Measurements from ENCODE around the gene PIGR. TPM values are rescaled to one million over a fixed set of nuclear protein-coding genes. Genes with fewer than 3 reads are reported as not detected.

Gene PIGR
- total and polyA plus RNA-seq, 7 donors = 0.06 to 0.64 (median 0.48) TPM

GRCh38 chr1:206922524-206922923 is 23.7 kb downstream of the PIGR start:
- Histone ChIP-seq H3K27ac (peak overlapping the region; percentile 23), H3K4me3 (no peak overlapping the region), H3K4me1 (no peaks in the 10 kb centered on the region), H3K27me3 (ENCODE audit: insufficient read depth in 3 of 3, low read length in 2 of 3) (peaks cover 0 to 5% (median 0%) of the 10 kb centered on the region in 3 donors), H3K36me3 (ENCODE audit: insufficient read depth in 1 of 2, low read depth in 1 of 2) (no peaks in the 10 kb centered on the region), H3K9me3 (no peaks in the 10 kb centered on the region)
- WGBS, 3 donors = 57 to 72% (median 63%) methylated on average over 1 of the region's 1 CpG
- no peak for DNase-seq
- no peak for ATAC-seq
- TF ChIP-seq, protein P1, sequence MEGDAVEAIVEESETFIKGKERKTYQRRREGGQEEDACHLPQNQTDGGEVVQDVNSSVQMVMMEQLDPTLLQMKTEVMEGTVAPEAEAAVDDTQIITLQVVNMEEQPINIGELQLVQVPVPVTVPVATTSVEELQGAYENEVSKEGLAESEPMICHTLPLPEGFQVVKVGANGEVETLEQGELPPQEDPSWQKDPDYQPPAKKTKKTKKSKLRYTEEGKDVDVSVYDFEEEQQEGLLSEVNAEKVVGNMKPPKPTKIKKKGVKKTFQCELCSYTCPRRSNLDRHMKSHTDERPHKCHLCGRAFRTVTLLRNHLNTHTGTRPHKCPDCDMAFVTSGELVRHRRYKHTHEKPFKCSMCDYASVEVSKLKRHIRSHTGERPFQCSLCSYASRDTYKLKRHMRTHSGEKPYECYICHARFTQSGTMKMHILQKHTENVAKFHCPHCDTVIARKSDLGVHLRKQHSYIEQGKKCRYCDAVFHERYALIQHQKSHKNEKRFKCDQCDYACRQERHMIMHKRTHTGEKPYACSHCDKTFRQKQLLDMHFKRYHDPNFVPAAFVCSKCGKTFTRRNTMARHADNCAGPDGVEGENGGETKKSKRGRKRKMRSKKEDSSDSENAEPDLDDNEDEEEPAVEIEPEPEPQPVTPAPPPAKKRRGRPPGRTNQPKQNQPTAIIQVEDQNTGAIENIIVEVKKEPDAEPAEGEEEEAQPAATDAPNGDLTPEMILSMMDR (IDR thresholded peaks at IDR 0.05) = no peak
- intact Hi-C loops (cut with DNase I) = no loop called here

DNA sequence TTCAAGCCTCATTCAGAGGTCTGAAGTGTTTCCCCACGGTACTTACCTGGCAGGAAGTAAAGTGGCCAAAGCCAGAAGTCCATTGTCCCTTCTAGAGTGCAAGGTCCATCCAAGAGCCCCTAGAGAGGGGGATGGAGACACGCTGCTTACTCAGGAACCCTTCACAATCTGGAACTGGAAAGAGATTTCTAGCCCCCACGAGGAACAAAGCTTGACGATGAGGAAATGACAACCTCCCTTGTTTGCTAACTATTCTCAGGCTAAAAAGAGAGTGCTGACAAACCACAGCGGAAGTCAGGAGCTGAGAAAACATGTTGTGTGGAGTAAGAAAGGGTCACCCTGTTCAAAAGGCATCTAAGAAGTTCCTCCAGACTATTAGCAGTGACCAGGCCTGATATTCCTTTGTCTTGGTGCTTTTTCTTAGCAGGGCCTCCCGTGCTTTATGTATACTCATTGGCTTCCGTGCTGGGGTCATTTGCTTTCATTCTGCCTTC is 24.4 kb downstream of the PIGR start, which contains the start of gene FCMR:
FCMR (minus strand) TSS at position 170 of the 494 bp plus-strand sequence; CDS start at position 83, 87 bp downstream.
- Histone ChIP-seq H3K36me3 (ENCODE audit: insufficient read depth in 1 of 2, low read depth in 1 of 2) (no peaks in the 10 kb centered on the region), H3K27ac (peak within 1 kb of the TSS; percentile 46), H3K4me3 (no peak within 1 kb of the TSS), H3K27me3 (ENCODE audit: insufficient read depth in 3 of 3, low read length in 2 of 3) (peaks cover 0 to 5% (median 0%) of the 10 kb centered on the region in 3 donors), H3K4me1 (no peaks in the 10 kb centered on the region), H3K9me3 (no peaks in the 10 kb centered on the region)
- peak in 1 of 4 donors; percentile 26 for ATAC-seq
- no peak for DNase-seq
- TF ChIP-seq, protein P1 (IDR thresholded peaks at IDR 0.05) = no peak
- intact Hi-C loops (cut with DNase I) = no loop called here
- WGBS, 3 donors = 62 to 65% (median 62%) methylated on average over 7 of the region's 7 CpGs

- H3K9me3 ChIP-seq = no peaks in the 10 kb centered on the region
- 75 to 87% (median 75%) methylated on average over 3 of the region's 3 CpGs for WGBS, 3 donors
- ATAC-seq = no peak
- no peaks in the 10 kb centered on the region for H3K4me1 ChIP-seq
- no peak for DNase-seq
- H3K36me3 ChIP-seq (ENCODE audit: insufficient read depth in 1 of 2, low read depth in 1 of 2) = no peaks in the 10 kb centered on the region
- H3K27ac ChIP-seq = no peak overlapping the region
- no peak overlapping the region for H3K4me3 ChIP-seq
- TF ChIP-seq, protein P1 (IDR thresholded peaks at IDR 0.05) = no peak
- intact Hi-C loops (cut with DNase I) = loop anchor here in 1 of 2 donors (10.0 kb wide), 1 partner anchor 443 kb away; the partner anchor contains the start of gene IKBKE
- peaks cover 0 to 5% (median 0%) of the 10 kb centered on the region in 3 donors for H3K27me3 ChIP-seq (ENCODE audit: insufficient read depth in 3 of 3, low read length in 2 of 3)
Measured at GRCh38 chr1:206918076-206918475, 28.2 kb downstream of the PIGR start.

DNA sequence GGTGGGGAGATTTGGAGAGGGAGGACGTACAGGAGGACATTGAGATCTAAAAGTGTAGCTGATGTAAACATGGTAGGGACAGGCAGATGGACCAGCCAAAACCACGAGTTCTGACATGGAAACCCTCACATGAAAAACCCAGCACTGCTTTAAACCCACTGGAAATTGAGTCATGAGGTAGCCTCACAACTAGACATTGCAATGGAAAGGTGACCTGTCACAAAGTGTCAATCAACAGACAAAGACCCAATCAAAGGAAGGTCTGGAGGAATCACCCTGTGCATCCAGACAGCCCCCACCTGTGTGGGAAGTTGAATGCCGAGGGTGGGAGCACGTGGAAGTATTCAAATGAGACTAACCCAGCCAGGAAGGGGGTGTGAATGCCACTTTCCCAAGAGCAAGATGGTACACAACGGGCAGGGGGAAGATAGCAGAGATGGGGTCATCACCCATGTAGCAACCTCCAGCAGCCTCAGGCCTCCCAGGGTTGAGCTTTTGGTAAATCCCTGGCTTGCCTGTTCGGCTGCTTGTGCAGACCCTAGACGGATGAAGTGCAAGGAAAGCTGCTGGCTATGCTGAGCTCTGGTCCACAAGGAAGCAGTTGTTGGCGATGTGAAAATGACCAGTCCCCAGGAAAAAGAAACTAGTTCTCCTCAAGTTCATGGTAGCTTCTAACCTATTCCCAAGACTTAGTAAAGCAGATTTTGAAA is 30.1 kb downstream of the PIGR start:
- peaks cover 3% of the 10 kb centered on the region for H3K4me1 ChIP-seq
- H3K9me3 ChIP-seq = no peaks in the 10 kb centered on the region
- ATAC-seq = no peak
- TF ChIP-seq, protein P1 (IDR thresholded peaks at IDR 0.05) = no peak
- intact Hi-C loops (cut with DNase I) = loop anchor here in 1 of 2 donors (10.0 kb wide), 1 partner anchor 441 kb away; the partner anchor contains the start of gene IKBKE
- H3K27me3 ChIP-seq (ENCODE audit: insufficient read depth in 3 of 3, low read length in 2 of 3) = peaks cover 0 to 5% (median 0%) of the 10 kb centered on the region in 3 donors
- 67 to 72% (median 68%) methylated on average over 8 of the region's 8 CpGs for WGBS, 3 donors
- no peaks in the 10 kb centered on the region for H3K36me3 ChIP-seq (ENCODE audit: insufficient read depth in 1 of 2, low read depth in 1 of 2)
- no peak overlapping the region for H3K4me3 ChIP-seq
- no peak overlapping the region for H3K27ac ChIP-seq
- no peak for DNase-seq
